HG03045 (cell line): Measurements from ENCODE around the gene TSPAN12.

Experiments
- ATAC-seq: cut with Tn5 transposase; IDR thresholded peaks from one replicate; pipeline ENCODE4 v1.9.1; 2021; ENCODE audit warnings: mild to moderate bottlenecking, moderate library complexity; ENCODE audit not compliant: unreplicated experiment

TSPAN12 gene

GRCh38 chr7:120760851-120761250, 97.1 kb downstream of the TSPAN12 start:
- no peak for ATAC-seq

- ATAC-seq, result peak; percentile 85
Observed at GRCh38 chr7:120760050-120760449, 97.9 kb downstream of the TSPAN12 start.

- no peak for ATAC-seq
Observed at GRCh38 chr7:120743128-120743527, 114.8 kb downstream of the TSPAN12 start.

GRCh38 chr7:120742372-120742771, 115.6 kb downstream of the TSPAN12 start:
- ATAC-seq, result no peak

- no peak for ATAC-seq
Observed at GRCh38 chr7:120741371-120742042, 116.4 kb downstream of the TSPAN12 start.

GRCh38 chr7:120740348-120740747, 117.6 kb downstream of the TSPAN12 start:
- ATAC-seq, result no peak

GRCh38 chr7:120738816-120739215, 119.1 kb downstream of the TSPAN12 start:
- no peak for ATAC-seq
